Astrocyte of the hippocampus (primary cell): Measurements from ENCODE around the gene ATXN7.

Experiments
- DNase-seq: peaks from one replicate; pipeline ENCODE4 v3.0.0; 2011; ENCODE audit warnings: low read depth, low spot score

Gene ATXN7

DNA sequence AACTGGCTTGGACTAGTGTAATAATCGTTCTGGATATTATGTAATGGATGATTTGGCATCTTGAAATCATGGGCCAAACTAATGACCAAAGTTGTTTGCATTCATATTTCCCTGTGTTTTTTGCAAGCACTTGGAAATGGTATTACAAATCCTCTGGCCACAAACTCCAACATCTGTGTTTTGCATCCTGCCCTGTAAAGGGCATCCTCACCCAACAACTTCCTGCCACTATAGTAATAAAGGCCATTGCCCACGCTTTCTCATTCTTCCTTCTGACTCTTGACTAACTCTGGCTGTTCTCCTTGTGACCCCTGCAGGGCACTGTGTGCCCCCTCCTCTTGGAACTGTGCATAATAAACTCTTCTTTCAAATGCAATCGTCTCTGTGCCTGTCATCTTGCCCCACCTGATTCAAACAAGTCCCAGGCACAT lies 185.0 kb downstream of the ATXN7 start:
- no peak for DNase-seq

- peak; percentile 54 for DNase-seq
Observed at GRCh38 chr3:64049136-64049535, 185.5 kb downstream of the ATXN7 start.

- no peak for DNase-seq
Observed at GRCh38 chr3:64049832-64050231, 186.2 kb downstream of the ATXN7 start.
